ENCODE results near the gene UGT3A2.

The UGT3A2 gene

GRCh38 chr5:36070687-36071571 lies 4.2 kb upstream of the UGT3A2 start:
- Histone ChIP-seq H3K9ac (ENCODE audit: low read depth, low read length) (no peak overlapping the region), H3K4me3 (ENCODE audit: low read length) (peak overlapping the region; percentile 47), H3K36me3 (ENCODE audit: insufficient read depth, low read length) (no peaks in the 10 kb centered on the region), H3K4me1 (ENCODE audit: control insufficient read depth, insufficient read depth, low read length) (no peaks in the 10 kb centered on the region), H3K27me3 (ENCODE audit: control insufficient read depth, insufficient read depth, low read length) (peaks cover 44% of the 10 kb centered on the region), H3K4me2 (ENCODE audit: low read length) (peak overlapping the region; percentile 46), H3K9me3 (replicated peaks; ENCODE audit: low read length) (no peaks in the 10 kb centered on the region)

GRCh38 chr5:36068751-36069281 lies 2.1 kb upstream of the UGT3A2 start:
- Histone ChIP-seq H3K9ac (ENCODE audit: low read depth, low read length) (no peak overlapping the region), H3K9me3 (replicated peaks; ENCODE audit: low read length) (no peaks in the 10 kb centered on the region), H3K4me1 (ENCODE audit: control insufficient read depth, insufficient read depth, low read length) (no peaks in the 10 kb centered on the region), H3K36me3 (ENCODE audit: insufficient read depth, low read length) (no peaks in the 10 kb centered on the region), H3K27me3 (ENCODE audit: control insufficient read depth, insufficient read depth, low read length) (peaks cover 64% of the 10 kb centered on the region), H3K4me2 (ENCODE audit: low read length) (no peak overlapping the region), H3K4me3 (ENCODE audit: low read length) (no peak overlapping the region)

GRCh38 chr5:36066001-36066539 lies 612 bp downstream of the UGT3A2 start:
- Histone ChIP-seq H3K9ac (ENCODE audit: low read depth, low read length) (no peak overlapping the region), H3K4me2 (ENCODE audit: low read length) (peak overlapping the region; percentile 47), H3K4me3 (ENCODE audit: low read length) (no peak overlapping the region), H3K9me3 (replicated peaks; ENCODE audit: low read length) (no peaks in the 10 kb centered on the region), H3K36me3 (ENCODE audit: insufficient read depth, low read length) (no peaks in the 10 kb centered on the region), H3K27me3 (ENCODE audit: control insufficient read depth, insufficient read depth, low read length) (peaks cover 48% of the 10 kb centered on the region), H3K4me1 (ENCODE audit: control insufficient read depth, insufficient read depth, low read length) (no peaks in the 10 kb centered on the region)

GRCh38 chr5:36060420-36060887 lies 6.2 kb downstream of the UGT3A2 start:
- Histone ChIP-seq H3K27me3 (ENCODE audit: control insufficient read depth, insufficient read depth, low read length) (peaks cover 32% of the 10 kb centered on the region), H3K9ac (ENCODE audit: low read depth, low read length) (no peak overlapping the region), H3K4me2 (ENCODE audit: low read length) (no peak overlapping the region), H3K9me3 (replicated peaks; ENCODE audit: low read length) (no peaks in the 10 kb centered on the region), H3K4me3 (ENCODE audit: low read length) (no peak overlapping the region), H3K4me1 (ENCODE audit: control insufficient read depth, insufficient read depth, low read length) (no peaks in the 10 kb centered on the region), H3K36me3 (ENCODE audit: insufficient read depth, low read length) (no peaks in the 10 kb centered on the region)

GRCh38 chr5:36059571-36060419 lies 6.9 kb downstream of the UGT3A2 start:
- Histone ChIP-seq H3K4me3 (ENCODE audit: low read length) (no peak overlapping the region), H3K4me1 (ENCODE audit: control insufficient read depth, insufficient read depth, low read length) (no peaks in the 10 kb centered on the region), H3K4me2 (ENCODE audit: low read length) (no peak overlapping the region), H3K36me3 (ENCODE audit: insufficient read depth, low read length) (no peaks in the 10 kb centered on the region), H3K27me3 (ENCODE audit: control insufficient read depth, insufficient read depth, low read length) (peaks cover 25% of the 10 kb centered on the region), H3K9me3 (replicated peaks; ENCODE audit: low read length) (no peaks in the 10 kb centered on the region), H3K9ac (ENCODE audit: low read depth, low read length) (no peak overlapping the region)

GRCh38 chr5:36058776-36059175 lies 7.9 kb downstream of the UGT3A2 start:
- Histone ChIP-seq H3K27me3 (ENCODE audit: control insufficient read depth, insufficient read depth, low read length) (peaks cover 17% of the 10 kb centered on the region), H3K36me3 (ENCODE audit: insufficient read depth, low read length) (no peaks in the 10 kb centered on the region), H3K4me3 (ENCODE audit: low read length) (no peak overlapping the region), H3K9me3 (replicated peaks; ENCODE audit: low read length) (no peaks in the 10 kb centered on the region), H3K4me1 (ENCODE audit: control insufficient read depth, insufficient read depth, low read length) (no peaks in the 10 kb centered on the region), H3K4me2 (ENCODE audit: low read length) (no peak overlapping the region), H3K9ac (ENCODE audit: low read depth, low read length) (no peak overlapping the region)

GRCh38 chr5:36057386-36057785 lies 9.3 kb downstream of the UGT3A2 start:
- Histone ChIP-seq H3K36me3 (ENCODE audit: insufficient read depth, low read length) (no peaks in the 10 kb centered on the region), H3K9me3 (replicated peaks; ENCODE audit: low read length) (no peaks in the 10 kb centered on the region), H3K27me3 (ENCODE audit: control insufficient read depth, insufficient read depth, low read length) (peaks cover 17% of the 10 kb centered on the region), H3K4me2 (ENCODE audit: low read length) (no peak overlapping the region), H3K4me1 (ENCODE audit: control insufficient read depth, insufficient read depth, low read length) (no peaks in the 10 kb centered on the region), H3K4me3 (ENCODE audit: low read length) (no peak overlapping the region), H3K9ac (ENCODE audit: low read depth, low read length) (no peak overlapping the region)

- H3K4me2 ChIP-seq (ENCODE audit: low read length): no peak overlapping the region
- H3K9ac ChIP-seq (ENCODE audit: low read depth, low read length): no peak overlapping the region
- H3K4me3 ChIP-seq (ENCODE audit: low read length): no peak overlapping the region
- peaks cover 22% of the 10 kb centered on the region for H3K27me3 ChIP-seq (ENCODE audit: control insufficient read depth, insufficient read depth, low read length)
- H3K4me1 ChIP-seq (ENCODE audit: control insufficient read depth, insufficient read depth, low read length): no peaks in the 10 kb centered on the region
- no peaks in the 10 kb centered on the region for H3K36me3 ChIP-seq (ENCODE audit: insufficient read depth, low read length)
- no peaks in the 10 kb centered on the region for H3K9me3 ChIP-seq (replicated peaks; ENCODE audit: low read length)
These were observed 10.3 kb downstream of the UGT3A2 start for GRCh38 chr5:36056422-36056821.

GRCh38 chr5:36055984-36056383 lies 10.7 kb downstream of the UGT3A2 start:
- Histone ChIP-seq H3K27me3 (ENCODE audit: control insufficient read depth, insufficient read depth, low read length) (peaks cover 23% of the 10 kb centered on the region), H3K36me3 (ENCODE audit: insufficient read depth, low read length) (no peaks in the 10 kb centered on the region), H3K9me3 (replicated peaks; ENCODE audit: low read length) (no peaks in the 10 kb centered on the region), H3K4me2 (ENCODE audit: low read length) (no peak overlapping the region), H3K4me3 (ENCODE audit: low read length) (no peak overlapping the region), H3K9ac (ENCODE audit: low read depth, low read length) (no peak overlapping the region), H3K4me1 (ENCODE audit: control insufficient read depth, insufficient read depth, low read length) (no peaks in the 10 kb centered on the region)

GRCh38 chr5:36054647-36055046 lies 12.0 kb downstream of the UGT3A2 start:
- no peaks in the 10 kb centered on the region for H3K36me3 ChIP-seq (ENCODE audit: insufficient read depth, low read length)
- H3K9ac ChIP-seq (ENCODE audit: low read depth, low read length): no peak overlapping the region
- no peaks in the 10 kb centered on the region for H3K9me3 ChIP-seq (replicated peaks; ENCODE audit: low read length)
- no peaks in the 10 kb centered on the region for H3K4me1 ChIP-seq (ENCODE audit: control insufficient read depth, insufficient read depth, low read length)
- H3K4me3 ChIP-seq (ENCODE audit: low read length): no peak overlapping the region
- peaks cover 23% of the 10 kb centered on the region for H3K27me3 ChIP-seq (ENCODE audit: control insufficient read depth, insufficient read depth, low read length)
- no peak overlapping the region for H3K4me2 ChIP-seq (ENCODE audit: low read length)

- Histone ChIP-seq H3K9me3 (replicated peaks; ENCODE audit: low read length) (no peaks in the 10 kb centered on the region), H3K4me2 (ENCODE audit: low read length) (no peak overlapping the region), H3K4me3 (ENCODE audit: low read length) (no peak overlapping the region), H3K9ac (ENCODE audit: low read depth, low read length) (no peak overlapping the region), H3K36me3 (ENCODE audit: insufficient read depth, low read length) (no peaks in the 10 kb centered on the region), H3K27me3 (ENCODE audit: control insufficient read depth, insufficient read depth, low read length) (peaks cover 18% of the 10 kb centered on the region), H3K4me1 (ENCODE audit: control insufficient read depth, insufficient read depth, low read length) (no peaks in the 10 kb centered on the region)
These were observed 14.1 kb downstream of the UGT3A2 start for GRCh38 chr5:36052538-36052937.

All from skeletal muscle satellite cell (primary cell).